ENCODE results near the gene SLC9B2.

DNA sequence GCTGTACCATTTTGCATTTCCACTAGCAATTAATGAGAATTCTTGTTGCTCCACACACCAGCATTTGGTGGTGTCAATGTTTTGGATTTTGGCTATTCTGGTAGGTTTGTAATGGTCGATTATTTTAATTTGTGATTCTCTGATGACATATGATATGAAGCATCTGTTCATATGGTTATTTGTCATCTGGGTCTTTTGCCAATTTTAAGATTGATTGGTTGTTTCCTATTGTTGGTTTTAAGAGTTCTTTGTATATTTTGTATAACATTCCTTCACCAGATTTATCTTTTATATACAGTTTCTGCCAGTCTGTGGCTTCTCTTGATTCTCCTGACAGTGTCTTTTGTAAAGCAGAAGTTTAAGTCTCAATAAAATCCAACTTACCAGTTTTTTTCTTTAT is 41.6 kb upstream of the SLC9B2 start:
- TF ChIP-seq CTCF (IDR thresholded peaks at IDR 0.05) (no peak), POLR2A (IDR thresholded peaks at IDR 0.05) (no peak), EP300 (IDR thresholded peaks at IDR 0.05; ENCODE audit: low read depth) (no peak)
